ENCODE data around the gene WWP2.

- TF ChIP-seq CTCF (IDR thresholded peaks at IDR 0.05; ENCODE audit: poor library complexity, severe bottlenecking) (no peak), MXI1 (conservative IDR thresholded peaks at IDR 0.05; ENCODE audit: poor library complexity, severe bottlenecking) (no peak), POLR2AphosphoS5 (IDR thresholded peaks at IDR 0.05) (no peak), RAD21 (conservative IDR thresholded peaks at IDR 0.05) (no peak), EP300 (conservative IDR thresholded peaks at IDR 0.05; ENCODE audit: poor library complexity, severe bottlenecking) (no peak), REST (IDR thresholded peaks at IDR 0.05; ENCODE audit: borderline replicate concordance) (no peak), EZH2 (IDR thresholded peaks at IDR 0.05; ENCODE audit: borderline replicate concordance, insufficient read depth, low read length, poor library complexity, severe bottlenecking) (no peak), TAF1 (IDR thresholded peaks at IDR 0.05; ENCODE audit: low read depth) (no peak)
Measured at GRCh38 chr16:69880640-69881133, 118.6 kb downstream of the WWP2 start.
